GM21515 (cell line): Measurements from ENCODE around the gene CEP68.
"Not testable (repeated sequence)": the region's sequence is repeated elsewhere in the genome, so short reads cannot be mapped to it uniquely, and the experiment has no call there.

ENCODE experiments used
- ATAC-seq: cut with Tn5 transposase; IDR thresholded peaks from one replicate; pipeline ENCODE4 v1.9.1; 2021; ENCODE audit not compliant: unreplicated experiment

CEP68 gene

DNA sequence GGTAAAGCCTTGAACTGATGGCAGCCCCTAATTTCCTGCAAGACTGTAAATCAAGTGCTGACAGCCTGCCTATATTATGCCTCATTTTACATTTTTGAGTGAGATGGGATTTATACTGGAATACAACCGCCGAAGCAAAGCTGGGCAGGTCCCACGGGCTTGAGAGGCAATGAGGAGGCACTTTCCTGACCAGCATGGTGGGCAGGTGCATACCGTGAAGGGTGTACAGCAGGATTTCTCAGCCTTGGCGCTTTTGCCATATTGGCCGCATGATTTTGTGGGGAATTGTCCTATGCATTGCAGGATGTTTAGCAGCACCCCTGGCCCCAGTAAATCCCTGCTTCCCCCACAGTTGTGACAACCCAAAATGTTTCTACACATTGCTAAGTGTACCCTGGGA is 22.8 kb downstream of the CEP68 start:
- ATAC-seq: no peak

- ATAC-seq: no peak
These were observed 25.0 kb downstream of the CEP68 start for GRCh38 chr2:65081232-65081685.

GRCh38 chr2:65085148-65085547 is 28.9 kb downstream of the CEP68 start:
- ATAC-seq: no peak

DNA sequence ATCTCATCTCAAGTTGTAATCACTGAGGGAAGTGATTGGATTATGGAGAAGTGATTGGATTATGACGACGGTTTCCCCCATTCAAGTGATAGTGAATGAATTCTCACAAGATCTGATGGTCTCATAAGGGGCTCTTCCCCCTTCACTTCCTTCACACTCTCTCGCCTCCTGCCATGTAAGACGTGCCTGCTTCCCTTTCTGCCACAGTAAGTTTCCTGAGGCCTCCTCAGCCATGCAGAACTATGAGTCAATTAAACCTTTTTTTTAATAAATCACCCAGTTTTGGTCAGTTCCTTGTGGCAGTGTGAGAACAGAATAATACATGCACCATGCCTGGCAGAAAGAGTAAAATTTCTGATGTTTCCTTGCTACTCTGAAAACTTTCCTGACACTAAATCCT is 36.6 kb downstream of the CEP68 start:
- no peak for ATAC-seq

DNA sequence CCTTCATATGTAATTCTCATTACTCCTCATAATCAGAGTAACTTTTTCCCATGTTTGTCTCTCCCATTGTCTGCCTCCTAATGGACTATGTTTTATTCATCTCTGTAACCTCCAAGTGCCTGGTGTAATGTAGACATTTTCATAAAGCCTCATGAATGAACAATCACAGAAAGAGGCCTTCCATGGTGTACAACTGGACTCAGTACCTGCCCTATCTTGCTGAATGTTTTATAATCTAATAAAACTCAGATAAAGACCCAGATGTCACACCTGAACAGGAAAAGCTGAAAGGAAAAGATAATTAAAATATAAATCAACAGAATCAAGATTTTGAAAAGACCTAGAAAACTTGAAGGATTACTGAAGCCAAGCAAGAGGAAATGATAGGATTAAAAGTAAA is 37.0 kb downstream of the CEP68 start:
- no peak for ATAC-seq

GRCh38 chr2:65096948-65097347 is 40.7 kb downstream of the CEP68 start:
- no peak for ATAC-seq

GRCh38 chr2:65097844-65098243 is 41.6 kb downstream of the CEP68 start:
- no peak for ATAC-seq

DNA sequence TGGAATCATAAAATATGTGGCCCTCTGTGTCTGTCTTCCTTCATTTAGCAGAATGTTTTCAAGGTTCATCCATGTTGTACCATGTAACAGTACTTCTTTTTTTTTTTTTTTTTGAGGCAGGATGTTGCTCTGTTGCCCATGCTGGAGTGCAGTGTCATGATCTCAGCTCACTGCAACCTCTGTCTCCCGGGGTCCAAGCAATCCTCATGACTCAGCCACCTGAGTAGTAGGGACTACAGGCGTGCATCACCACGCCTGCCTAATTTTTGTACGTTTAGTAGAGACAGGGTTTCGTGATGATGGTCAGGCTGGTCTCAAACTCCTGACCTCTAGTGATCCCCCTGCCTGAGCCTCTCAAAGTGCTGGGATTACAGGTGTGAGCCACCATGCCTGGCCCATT is 42.5 kb downstream of the CEP68 start:
- ATAC-seq: no peak

GRCh38 chr2:65101071-65101470 is 44.9 kb downstream of the CEP68 start:
- no peak for ATAC-seq

- no peak for ATAC-seq
These were observed 46.9 kb downstream of the CEP68 start for GRCh38 chr2:65103013-65103715.

DNA sequence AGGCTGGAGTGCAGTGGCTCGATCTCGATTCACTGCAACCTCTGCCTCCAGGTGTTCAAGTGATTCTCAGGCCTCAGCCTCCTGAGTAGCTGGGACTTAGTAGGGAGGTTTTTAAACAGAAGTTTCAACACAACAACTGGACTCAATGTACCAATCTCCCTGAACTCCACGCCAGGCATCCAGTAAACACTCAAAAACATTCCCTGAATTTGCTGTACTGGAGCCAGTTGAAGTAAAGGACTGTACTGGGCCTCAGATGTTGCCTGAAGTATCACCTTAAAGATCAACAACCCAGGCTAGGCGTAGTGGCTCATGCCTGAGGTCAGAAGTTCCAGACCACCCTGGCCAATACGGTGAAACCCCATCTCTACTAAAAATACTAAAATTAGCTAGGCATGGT is 51.3 kb downstream of the CEP68 start:
- ATAC-seq: no peak

DNA sequence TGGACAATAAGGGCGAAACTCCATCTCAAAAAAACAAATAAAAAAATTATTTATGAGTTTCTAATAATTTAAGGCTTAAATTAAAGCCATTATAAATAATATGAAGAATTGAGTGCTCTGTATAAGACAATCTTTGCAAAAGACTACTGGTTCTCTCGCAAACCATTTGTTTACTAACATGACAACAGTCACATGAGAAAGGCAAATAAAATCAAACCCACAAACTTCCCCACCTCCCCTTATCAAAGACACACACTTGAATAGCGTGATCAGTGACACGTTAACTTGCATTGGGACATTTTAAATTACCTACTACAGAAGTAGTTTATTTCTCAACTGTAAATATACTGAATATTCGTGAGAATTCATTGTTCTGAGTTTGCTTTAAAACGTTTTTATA is 52.6 kb downstream of the CEP68 start:
- no peak for ATAC-seq

DNA sequence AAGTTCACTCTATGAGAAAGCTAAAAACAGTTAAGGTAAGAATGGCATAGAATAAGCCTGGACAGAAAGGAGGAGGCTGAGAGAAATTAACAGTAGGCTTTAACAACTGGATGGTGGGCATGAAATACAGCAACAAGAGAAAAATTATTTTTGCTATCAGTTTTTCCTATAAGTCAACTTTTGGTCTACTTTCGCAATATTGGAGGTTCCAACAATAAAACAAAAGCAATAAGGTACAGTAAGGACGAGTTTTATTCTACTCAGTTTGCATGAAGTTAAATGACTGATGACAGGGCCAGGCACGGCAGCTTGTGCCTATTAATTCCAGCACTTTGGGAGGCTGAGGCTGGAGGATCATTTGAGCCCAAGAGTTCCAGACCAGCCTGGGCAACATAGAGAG is 56.4 kb downstream of the CEP68 start:
- no peak for ATAC-seq

- no peak for ATAC-seq
These were observed 57.0 kb downstream of the CEP68 start for GRCh38 chr2:65113229-65113628.

DNA sequence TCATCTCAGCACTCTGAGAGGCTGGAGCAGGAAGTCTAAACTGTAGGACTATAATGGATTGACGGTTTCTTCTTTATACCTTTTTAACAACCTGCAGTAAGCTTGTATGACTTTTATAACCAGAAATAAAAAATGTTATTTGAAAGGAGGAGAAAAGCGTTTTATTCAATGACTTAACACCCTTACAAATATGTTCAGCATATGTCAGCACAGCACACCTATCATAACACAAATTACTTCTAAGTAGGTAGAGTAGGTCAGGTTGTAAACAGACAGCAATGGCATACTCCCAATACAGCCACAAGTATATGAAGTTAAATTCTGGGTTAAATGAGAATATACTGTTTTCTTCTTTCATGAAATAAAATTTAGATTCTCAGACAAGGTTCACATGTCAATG is 57.6 kb downstream of the CEP68 start:
- no peak for ATAC-seq

GRCh38 chr2:65114921-65115320 is 58.7 kb downstream of the CEP68 start:
- ATAC-seq: no peak

DNA sequence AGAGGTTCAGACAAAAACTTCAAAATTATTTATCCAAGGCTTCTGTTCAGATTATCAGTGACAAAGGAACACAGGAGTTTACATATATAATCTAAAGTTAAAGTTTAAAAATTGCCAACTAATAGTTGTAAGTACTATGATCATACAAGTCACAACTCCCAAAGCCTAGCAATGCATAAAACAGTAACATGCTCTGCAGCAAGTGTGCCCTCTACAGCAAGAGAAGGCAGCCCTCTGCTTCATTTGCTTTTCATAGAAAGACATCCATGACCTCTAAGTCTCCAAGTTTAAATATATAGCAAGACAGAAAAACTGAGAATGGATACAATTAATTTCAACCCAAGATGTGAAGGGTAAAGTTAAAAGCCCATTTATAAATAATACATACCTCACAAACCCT is 60.4 kb downstream of the CEP68 start:
- ATAC-seq: no peak

DNA sequence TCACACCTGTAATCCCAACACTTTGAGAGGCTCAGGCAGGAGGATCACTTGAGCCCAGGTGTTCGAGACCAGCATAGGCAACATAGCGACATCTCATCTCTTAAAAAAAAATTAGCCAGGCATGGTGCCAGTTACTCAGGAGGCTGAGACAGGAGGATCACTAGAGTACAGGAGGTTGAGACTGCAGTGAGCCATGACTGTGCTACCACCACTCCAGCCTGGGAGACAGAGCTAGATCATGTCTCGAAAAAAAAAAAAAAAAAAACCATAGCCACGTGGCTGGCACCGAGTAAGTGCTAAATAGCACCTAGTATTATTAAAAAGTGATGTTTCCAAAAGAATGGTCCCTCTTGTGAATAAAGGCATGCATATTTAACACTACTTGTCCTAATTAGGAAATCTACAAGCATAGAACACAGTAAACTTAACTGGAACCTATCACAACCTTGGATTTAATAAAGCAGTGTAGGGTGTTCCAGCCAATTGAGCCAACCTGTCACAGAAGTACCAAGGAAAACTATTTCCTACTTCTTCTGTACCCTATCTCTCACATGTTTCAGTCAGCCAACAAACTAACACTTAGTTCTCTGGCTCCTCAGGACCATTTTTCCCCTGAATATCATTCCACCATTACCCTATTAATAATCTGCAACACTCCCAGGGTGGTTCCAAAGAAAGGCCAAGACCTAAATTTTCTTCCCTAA is 64.9 kb downstream of the CEP68 start:
- no peak for ATAC-seq

- ATAC-seq: no peak
These were observed 66.1 kb downstream of the CEP68 start for GRCh38 chr2:65122313-65122712.

DNA sequence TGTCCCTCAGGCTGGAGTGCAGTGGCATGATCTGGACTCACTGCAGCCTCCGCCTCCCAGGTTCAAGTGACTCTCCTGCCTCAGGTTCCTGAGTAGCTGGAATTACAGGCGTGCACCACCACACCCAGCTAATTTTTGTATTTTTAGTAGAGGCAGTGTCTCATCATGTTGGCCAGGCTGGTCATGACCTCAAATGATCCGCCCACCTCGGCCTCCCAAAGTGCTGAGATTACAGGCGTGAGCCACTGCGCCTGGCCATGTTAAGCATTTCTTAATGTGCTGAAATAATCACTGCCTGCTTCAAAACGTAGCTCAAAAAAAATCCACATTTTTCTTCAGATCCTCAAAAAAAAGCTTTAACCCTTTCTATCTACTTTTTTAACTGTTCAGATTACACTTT is 69.2 kb downstream of the CEP68 start:
- ATAC-seq: not testable (repeated sequence)

- no peak for ATAC-seq
These were observed 72.3 kb downstream of the CEP68 start for GRCh38 chr2:65128297-65129190.
